Tibial nerve (tissue), 3 donors: Measurements from ENCODE around the gene ATP7B.
"Not testable (repeated sequence)": the region's sequence is repeated elsewhere in the genome, so short reads cannot be mapped to it uniquely, and the experiment has no call there.

Experiments
- POLR2A ChIP-seq, 2 donors: fragments of 450-650 bp; IDR thresholded peaks; one replicate each; pipeline ENCODE4 v1.6.1; 2017; ENCODE audit warnings: antibody characterized with exemption in 2 of 2, mild to moderate bottlenecking in 2 of 2, moderate library complexity in 2 of 2
- TF ChIP-seq, protein P1 (sequence below), 5 experiments: fragments of 200-600 bp in 3 of 5; fragments of 450-650 bp in 2 of 5; sonication (generic) in 3 of 5; IDR thresholded peaks; one replicate each; pipeline ENCODE4 v1.5.1; 2016 to 2019; ENCODE audit warnings: antibody characterized with exemption in 5 of 5, mild to moderate bottlenecking in 3 of 5, moderate library complexity in 2 of 5

DNA sequence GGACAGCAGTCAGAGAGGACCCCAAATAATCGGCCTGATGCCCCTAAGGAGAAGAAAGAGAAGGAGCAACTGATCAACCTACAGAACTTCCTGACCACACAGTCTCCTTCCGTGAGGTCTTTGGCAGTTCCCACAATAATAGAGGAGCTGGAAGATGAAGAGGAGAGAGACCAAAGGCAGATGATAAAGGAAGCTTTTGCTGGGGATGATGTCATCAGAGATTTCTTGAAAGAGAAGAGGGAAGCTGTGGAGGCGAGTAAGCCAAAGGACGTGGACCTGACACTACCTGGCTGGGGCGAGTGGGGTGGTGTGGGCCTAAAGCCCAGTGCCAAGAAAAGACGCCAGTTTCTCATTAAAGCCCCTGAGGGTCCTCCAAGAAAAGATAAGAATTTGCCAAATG is 19.2 kb upstream of the ATP7B start:
- not testable (repeated sequence) for TF ChIP-seq POLR2A (IDR thresholded peaks at IDR 0.05)
- TF ChIP-seq, protein P1, sequence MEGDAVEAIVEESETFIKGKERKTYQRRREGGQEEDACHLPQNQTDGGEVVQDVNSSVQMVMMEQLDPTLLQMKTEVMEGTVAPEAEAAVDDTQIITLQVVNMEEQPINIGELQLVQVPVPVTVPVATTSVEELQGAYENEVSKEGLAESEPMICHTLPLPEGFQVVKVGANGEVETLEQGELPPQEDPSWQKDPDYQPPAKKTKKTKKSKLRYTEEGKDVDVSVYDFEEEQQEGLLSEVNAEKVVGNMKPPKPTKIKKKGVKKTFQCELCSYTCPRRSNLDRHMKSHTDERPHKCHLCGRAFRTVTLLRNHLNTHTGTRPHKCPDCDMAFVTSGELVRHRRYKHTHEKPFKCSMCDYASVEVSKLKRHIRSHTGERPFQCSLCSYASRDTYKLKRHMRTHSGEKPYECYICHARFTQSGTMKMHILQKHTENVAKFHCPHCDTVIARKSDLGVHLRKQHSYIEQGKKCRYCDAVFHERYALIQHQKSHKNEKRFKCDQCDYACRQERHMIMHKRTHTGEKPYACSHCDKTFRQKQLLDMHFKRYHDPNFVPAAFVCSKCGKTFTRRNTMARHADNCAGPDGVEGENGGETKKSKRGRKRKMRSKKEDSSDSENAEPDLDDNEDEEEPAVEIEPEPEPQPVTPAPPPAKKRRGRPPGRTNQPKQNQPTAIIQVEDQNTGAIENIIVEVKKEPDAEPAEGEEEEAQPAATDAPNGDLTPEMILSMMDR (IDR thresholded peaks at IDR 0.05): not testable (repeated sequence)
